DMS 273 treated with DMSO at 0.1 percent for 48 hours (cell line): ENCODE data around the gene AATF.

Experiments used
- DNase-seq: peaks from one replicate; lab custom pipeline; 2025; lab: John Stamatoyannopoulos, UW

Gene AATF

DNA sequence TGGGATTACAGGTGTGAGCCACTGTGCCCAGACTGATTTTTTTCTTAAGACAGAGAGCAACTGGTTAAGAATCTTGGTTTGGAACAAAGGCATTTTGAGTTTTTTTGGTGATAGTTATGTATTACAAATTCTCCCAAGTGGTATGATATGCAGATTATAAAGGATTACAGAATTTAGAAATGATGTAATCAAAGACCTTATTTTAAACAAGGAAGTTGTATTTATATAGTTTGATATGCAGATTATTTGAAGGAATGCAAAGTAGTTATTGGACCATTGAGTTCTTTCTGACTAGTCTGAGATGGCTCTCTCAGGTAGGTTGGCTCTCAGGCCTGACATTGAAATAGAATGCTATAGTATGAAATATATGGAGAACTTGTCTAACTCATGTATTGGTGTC lies 34.9 kb downstream of the AATF start:
- no peak for DNase-seq

DNA sequence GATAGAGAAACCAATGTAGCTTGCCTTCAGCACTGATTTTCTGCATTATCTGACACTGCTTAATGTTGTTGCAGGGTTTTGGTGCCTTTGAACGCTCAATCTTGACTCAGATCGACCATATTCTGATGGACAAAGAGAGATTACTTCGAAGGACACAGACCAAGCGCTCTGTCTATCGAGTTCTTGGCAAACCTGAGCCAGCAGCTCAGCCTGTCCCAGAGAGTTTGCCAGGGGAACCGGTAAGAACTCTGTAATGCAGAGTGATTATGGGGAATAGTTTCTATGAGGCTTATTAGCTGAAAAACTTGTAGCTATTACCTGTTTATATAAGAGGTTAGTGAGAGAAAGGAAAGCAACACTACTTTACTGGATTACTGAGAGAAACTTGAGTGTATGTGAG lies 40.4 kb downstream of the AATF start:
- DNase-seq: no peak

- no peak for DNase-seq
These were observed 43.9 kb downstream of the AATF start for GRCh38 chr17:36992701-36993100.

GRCh38 chr17:36993227-36993626 lies 44.5 kb downstream of the AATF start:
- no peak for DNase-seq

DNA sequence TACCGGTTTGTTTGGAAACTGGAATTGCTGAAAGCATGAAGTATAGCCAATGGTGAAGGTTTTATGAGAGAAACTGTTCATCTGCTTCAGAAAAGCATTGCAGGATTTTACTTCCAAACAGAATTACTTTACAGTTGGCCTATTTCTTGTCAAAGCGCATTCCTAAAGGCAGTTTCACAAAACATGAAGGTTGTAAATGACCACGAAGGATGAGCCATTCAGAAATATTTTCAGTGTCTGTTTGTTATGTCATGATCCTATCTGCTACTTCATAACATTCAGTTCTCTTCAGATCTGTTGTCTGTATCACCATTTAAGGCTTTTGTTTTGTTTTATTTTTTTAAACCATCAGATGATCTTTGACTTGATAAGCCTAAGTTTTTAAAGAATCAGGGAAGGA lies 45.7 kb downstream of the AATF start:
- no peak for DNase-seq

DNA sequence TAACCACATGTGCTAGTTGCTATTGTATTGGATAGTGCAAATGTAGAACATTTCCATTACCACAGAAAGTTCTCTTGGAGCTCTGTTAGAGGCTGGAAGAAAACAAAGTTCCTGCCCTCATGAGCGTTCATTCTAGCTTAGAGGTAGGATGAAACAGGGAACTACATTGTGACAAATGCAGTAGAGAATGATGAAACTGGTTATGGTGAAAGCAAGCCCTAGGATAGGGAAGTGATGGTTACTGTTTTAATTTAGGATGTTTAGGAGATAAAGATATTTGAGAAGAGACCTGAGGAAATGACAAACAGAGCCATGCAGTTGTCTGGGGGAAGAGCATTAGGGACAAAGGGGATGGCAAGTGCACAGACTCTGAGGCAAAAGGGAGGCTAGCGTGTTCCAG lies 50.7 kb downstream of the AATF start:
- DNase-seq: no peak

GRCh38 chr17:37016780-37017179 lies 68.0 kb downstream of the AATF start:
- DNase-seq: no peak

DNA sequence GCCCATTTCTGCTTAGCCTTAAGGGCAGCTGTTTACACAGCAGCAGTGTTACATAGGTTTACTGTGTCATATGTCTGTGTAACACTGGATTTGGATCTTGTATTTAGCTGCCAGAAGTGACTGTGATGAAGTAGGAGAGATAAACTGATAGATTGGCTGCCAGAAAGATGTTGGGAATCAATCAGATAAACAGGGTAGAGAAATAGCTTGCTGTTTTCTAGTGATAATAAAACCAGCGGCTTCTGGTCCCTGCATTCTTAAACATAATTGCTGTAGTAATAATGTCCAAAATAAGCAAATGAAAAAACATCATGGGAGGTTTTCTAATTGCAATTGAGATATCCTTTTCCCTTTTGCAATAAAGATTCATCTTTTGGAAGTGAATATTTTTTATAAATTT lies 68.7 kb downstream of the AATF start:
- DNase-seq: no peak

DNA sequence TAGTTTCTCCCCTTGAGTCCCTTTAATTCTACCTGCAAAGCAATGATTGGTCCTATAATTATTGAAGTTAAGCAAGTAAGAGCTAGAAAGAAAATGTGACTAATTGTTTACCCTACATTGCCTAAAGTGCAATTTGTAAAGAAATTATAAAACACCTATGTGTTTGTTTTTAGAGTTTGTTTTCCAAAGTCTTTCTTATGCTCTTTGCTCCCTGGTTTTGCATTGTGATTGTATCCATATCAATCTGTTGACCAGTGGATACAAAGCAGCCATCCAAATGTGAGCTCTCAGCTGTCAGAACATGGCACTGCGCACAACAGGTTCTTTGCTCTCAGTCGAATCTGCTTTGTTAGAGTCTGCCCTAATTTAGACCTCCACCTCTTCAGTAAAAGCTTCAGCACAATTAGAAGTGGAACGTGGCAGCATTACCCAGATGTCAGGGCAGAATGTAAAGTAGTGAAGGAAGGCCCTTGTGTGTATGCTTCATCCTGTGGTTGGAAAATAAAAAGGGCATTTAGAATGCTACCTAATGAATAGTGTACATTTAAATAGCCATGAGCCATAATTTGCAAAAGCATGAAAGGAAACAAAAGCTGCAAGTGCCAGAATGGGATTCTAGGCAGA lies 70.5 kb downstream of the AATF start:
- no peak for DNase-seq

GRCh38 chr17:37019741-37020129 lies 71.0 kb downstream of the AATF start:
- no peak for DNase-seq

- no peak for DNase-seq
These were observed 75.5 kb downstream of the AATF start for GRCh38 chr17:37024181-37024637.

DNA sequence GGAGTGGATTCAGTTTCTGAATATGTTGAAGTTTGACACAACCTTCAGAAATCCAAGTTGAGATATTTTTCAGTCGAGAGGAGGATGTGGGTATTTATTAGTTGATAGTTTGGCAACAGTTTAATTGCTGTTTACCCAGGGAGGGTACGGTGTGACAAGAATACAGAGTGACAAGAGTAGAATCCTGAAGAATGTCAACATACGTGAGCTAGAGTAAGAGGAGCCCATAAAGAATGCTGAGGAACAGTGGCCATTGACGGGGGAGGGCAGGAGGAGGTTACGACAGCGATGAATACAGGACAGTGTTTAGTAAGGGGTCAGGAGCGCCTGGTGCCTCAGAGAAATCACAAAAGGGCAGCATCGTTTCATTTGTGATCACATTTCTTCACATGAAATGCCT lies 76.5 kb downstream of the AATF start:
- DNase-seq: no peak

GRCh38 chr17:37025847-37026530 lies 77.2 kb downstream of the AATF start:
- no peak for DNase-seq

DNA sequence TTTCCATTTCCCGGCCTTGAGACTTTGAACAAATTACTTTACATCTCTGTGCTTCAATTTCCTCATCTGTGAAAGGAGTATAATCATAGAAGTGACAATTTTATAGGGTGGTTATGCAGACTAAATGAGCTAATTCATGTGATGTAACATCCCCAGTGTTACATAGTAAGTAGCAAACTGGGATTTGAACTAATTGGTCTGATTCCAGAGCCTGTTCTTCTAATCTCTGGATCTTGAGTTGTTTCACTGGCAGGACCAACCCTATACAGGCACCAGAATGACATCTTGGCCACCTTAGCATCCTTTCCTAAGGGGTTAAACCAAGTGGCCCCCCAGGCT lies 77.7 kb downstream of the AATF start:
- no peak for DNase-seq

DNA sequence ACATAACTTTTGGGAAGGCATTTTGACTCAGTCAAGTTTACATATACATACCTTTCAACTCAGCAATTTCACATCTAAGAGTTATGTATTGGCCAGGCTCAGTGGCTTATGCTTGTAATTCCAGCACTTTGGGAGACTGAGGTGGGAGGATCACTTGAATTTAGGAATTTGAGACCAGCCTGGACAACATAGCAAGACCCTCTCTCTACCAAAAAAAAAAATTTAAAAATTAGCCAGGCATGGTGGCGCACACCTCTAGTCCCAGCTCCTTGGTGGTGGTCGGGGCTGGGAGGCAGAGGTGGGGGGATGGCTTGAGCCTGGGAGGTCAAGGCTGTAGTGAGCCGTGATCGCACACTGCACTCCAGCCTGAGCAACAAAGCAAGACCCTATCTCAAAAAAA lies 79.3 kb downstream of the AATF start:
- DNase-seq: no peak

GRCh38 chr17:37031493-37032083 lies 82.8 kb downstream of the AATF start:
- DNase-seq: no peak

GRCh38 chr17:37037590-37038155 lies 88.9 kb downstream of the AATF start:
- DNase-seq: no peak

GRCh38 chr17:37039269-37039668 lies 90.5 kb downstream of the AATF start:
- no peak for DNase-seq

DNA sequence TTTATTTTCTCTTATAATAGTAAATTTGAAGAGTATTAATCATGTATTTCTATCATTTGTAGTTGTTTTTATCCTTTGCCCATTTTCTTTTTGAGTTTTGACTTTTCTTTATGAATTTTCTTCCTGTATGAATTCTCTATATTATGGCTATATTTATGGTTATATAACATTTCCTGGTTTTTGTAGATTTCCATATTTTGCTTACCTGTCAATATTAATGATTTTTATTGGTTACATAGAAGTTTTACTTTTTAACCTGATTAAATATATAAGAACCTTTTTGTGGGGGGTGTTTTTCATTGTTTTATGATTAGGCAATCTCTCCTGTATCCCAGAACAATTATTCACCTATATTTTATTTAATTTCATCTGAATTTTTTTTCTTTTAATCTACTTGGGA lies 93.2 kb downstream of the AATF start:
- no peak for DNase-seq

GRCh38 chr17:37043201-37043600 lies 94.4 kb downstream of the AATF start:
- no peak for DNase-seq

DNA sequence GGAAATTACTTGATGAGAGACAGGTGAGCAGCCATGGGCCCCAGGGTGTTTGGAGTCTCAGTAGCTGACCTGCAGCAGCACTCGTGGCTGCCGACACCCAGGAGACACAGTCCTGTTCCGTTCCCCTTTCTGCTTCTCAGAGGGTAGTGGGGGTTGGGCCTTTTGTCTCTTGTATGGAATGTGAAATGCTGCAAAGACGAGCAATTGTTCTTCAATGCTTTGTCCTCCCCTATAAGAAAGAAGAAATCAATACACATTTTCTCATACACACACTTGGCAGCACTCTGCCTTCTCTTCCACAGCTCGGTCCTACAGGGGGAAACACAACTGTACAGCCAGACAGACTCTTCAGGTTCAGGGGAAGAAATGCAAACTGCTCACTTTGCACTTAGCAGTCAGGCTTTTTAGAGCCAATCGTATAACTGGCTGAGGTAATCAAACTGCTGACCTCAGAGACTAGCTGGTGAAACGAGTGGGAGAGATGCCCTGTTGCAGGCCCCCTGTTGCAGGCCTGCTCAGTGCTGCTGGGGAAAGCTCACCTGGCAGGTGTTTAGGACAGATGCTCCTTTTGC lies 96.7 kb downstream of the AATF start:
- no peak for DNase-seq

DNA sequence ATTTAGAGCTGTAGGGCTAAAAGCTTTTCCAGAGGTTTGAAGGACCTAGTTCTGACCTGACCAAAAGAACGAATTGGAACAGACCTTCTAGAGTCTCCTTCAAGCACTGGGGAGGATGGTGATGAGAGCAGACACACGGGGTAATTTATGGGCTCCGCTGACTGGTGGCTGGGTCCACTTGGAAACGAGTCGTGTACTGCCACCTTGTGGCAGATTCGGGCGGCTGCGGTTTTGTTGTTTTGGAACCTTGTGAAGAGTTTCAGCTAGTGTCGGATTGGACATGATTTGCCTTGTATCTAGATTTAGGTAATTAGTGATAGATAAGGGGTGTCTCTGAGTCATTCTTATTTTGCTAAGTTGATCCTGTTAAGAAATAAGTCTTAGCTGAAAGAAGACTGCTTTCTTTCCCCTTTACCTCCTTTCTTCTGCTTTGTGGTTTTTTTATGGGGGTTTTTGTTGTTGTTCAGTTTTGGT lies 98.9 kb downstream of the AATF start:
- peak; percentile 55 for DNase-seq

DNA sequence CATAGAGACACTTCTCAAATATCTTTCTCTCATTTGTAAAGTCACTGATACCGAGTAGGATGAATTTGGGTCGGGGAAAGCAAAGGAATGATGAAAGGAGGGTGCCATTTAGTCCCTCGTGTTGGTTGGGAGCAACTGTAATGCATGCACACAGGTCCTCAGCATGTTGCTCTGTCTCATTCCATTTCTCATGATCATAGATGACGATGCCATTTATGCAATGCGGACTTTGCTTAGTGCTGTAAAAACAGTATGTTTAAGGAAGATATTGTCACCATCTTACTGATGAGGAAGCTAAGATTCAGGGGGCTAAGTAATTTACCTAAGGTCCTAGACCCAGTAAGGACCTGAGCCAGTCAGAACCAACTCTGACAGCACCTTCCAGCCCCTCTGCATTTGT lies 100.1 kb downstream of the AATF start:
- no peak for DNase-seq
